Activated T-cell treated with anti-CD3 and anti-CD28 coated beads, Interleukin-2, amount 50 U/mL, for 24 hours (primary cell): ENCODE results near the gene ABR.
"Not testable (repeated sequence)": the region's sequence is repeated elsewhere in the genome, so short reads cannot be mapped to it uniquely, and the experiment has no call there.

Experiments used
- DNase-seq: peaks from one replicate; pipeline ENCODE4 v3.0.0-alpha.2; 2020
- H3K27ac Mint-ChIP-seq: 2 replicates; pipeline ENCODE4 v1.8.0; 2020; ENCODE audit warnings: mild to moderate bottlenecking, mixed read lengths
- H3K27me3 Mint-ChIP-seq: 2 replicates; pipeline ENCODE4 v1.8.0; 2020; ENCODE audit warnings: mixed read lengths
- H3K36me3 Mint-ChIP-seq: 2 replicates; pipeline ENCODE4 v1.8.0; 2020; ENCODE audit warnings: low read depth, mixed read lengths
- H3K4me1 Mint-ChIP-seq: 2 replicates; pipeline ENCODE4 v1.8.0; 2020; ENCODE audit warnings: low read depth, mixed read lengths
- H3K4me3 Mint-ChIP-seq: 2 replicates; pipeline ENCODE4 v1.8.0; 2020; ENCODE audit warnings: mild to moderate bottlenecking, moderate library complexity, mixed read lengths
- H3K9me3 Mint-ChIP-seq: 2 replicates; pipeline ENCODE4 v1.8.0; 2020; ENCODE audit warnings: mixed read lengths

Gene ABR

DNA sequence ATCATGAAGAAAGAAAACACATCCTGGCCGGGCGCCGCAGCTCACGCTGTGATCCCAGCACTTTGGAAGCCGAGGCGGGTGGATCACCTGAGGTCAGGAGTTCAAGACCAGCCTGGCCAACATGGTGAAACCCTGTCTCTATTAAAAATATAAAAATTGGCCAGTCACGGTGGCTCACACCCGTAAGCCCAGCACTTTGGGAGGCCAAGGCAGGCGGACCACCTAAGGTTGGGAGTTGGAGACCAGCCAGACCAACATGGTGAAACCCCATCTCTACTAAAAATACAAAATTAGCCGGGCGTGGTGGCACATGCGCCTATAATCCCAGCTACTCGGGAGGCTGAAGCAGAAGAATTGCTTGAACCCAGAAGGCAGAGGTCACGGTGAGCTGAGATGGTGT, 207.9 kb downstream of the ABR start:
- peaks cover 68% of the 10 kb centered on the region for H3K27me3 Mint-ChIP-seq
- not testable (repeated sequence) for H3K27ac Mint-ChIP-seq, H3K4me3 Mint-ChIP-seq, H3K36me3 Mint-ChIP-seq, H3K4me1 Mint-ChIP-seq, H3K9me3 Mint-ChIP-seq, DNase-seq

DNA sequence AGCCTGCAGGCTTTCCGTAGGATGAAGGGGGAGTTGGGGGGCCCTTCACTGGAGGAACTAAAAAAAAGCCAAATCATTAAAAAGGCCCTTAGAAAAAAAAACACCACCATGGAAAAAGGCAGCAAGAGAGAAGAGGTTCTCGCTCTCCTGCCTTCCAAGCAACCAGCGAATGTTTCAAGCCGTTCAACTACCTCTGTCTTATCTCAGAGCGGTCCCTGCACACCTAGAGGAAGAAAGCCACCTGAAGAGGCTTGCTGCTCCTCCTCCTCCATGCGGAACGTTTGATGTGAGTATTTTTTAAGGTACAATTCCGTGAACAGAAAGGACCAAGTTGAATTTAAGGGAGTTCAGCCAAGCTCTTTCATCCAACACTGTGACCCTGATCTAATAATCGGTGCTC, 209.4 kb downstream of the ABR start:
- no peaks in the 10 kb centered on the region for H3K36me3 Mint-ChIP-seq
- peaks cover 4% of the 10 kb centered on the region for H3K4me1 Mint-ChIP-seq
- H3K9me3 Mint-ChIP-seq, result no peaks in the 10 kb centered on the region
- no peak overlapping the region for H3K4me3 Mint-ChIP-seq
- peaks cover 62% of the 10 kb centered on the region for H3K27me3 Mint-ChIP-seq
- no peak overlapping the region for H3K27ac Mint-ChIP-seq
- DNase-seq, result no peak

DNA sequence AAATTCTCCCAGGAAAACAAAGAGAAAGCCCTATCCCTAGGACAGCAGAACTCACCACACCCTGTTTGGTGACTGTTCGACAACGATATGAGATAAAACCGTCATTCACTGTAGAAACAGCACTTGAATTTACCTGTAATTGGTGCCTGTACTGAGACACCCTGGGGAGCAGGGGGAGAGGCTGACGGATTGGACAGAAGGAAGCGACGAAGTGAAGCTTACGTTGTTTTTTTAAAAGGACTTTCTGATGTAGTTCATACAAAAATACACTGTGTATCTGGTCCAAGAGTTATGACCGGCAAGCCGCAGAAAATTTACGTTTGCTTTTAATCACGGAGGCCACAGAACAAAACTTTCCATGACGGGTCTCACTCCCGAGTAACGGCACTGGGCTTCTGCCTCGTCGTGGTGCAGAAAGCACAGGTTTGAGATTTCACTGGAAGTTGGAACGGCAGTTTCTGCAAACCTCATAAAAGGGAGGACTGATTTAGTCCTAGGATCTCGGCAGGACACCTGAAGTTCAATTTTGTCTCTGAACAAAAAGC, 209.9 kb downstream of the ABR start:
- Mint-ChIP-seq H3K36me3 (no peaks in the 10 kb centered on the region), H3K27me3 (peaks cover 62% of the 10 kb centered on the region), H3K4me1 (peaks cover 4% of the 10 kb centered on the region), H3K27ac (no peak overlapping the region), H3K9me3 (no peaks in the 10 kb centered on the region), H3K4me3 (no peak overlapping the region)
- no peak for DNase-seq

DNA sequence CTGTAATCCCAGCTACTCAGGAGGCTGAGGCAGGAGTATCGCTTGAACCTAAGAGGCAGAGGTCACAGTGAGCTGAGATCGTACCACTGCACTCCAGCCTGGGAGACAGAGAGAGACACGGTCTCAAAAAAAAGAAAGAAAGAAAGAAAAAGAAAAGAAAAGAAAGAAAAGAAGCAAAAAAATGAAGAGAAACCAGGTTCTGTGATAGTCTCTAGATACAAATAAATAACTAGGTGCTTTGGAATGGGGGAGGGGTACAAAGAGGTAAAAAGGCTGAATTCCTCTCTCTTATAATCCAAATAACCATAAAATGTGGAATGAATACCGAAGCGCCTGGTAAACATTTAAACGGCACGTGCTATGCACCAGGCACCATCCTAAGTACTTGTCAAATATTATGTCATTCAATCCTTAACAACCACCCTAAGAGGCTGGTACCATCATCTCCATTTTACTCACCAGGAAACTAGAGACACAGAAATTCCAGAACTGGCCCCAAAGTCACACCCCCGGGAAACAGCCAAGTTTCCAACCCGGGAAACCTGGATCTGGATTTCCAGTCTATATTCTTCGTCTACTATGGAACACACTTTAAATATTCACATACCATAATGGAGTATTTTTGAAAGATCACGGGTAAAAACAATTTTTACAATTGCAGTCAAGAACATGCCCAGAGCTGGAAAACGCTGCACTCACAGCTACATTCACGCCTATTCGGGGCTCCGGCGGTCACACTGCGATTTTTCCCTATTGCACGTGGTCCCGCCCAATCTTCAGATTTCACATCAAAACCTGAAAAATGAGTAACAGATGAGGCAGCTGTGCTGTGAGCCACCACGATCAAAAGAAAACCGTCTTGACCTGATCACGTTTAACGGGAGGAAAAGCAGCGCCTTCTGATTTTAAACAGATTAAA, 210.7 kb downstream of the ABR start:
- H3K27me3 Mint-ChIP-seq, result peaks cover 64% of the 10 kb centered on the region
- no peak for DNase-seq
- peaks cover 4% of the 10 kb centered on the region for H3K4me1 Mint-ChIP-seq
- no peak overlapping the region for H3K4me3 Mint-ChIP-seq
- H3K9me3 Mint-ChIP-seq, result no peaks in the 10 kb centered on the region
- no peaks in the 10 kb centered on the region for H3K36me3 Mint-ChIP-seq
- no peak overlapping the region for H3K27ac Mint-ChIP-seq

DNA sequence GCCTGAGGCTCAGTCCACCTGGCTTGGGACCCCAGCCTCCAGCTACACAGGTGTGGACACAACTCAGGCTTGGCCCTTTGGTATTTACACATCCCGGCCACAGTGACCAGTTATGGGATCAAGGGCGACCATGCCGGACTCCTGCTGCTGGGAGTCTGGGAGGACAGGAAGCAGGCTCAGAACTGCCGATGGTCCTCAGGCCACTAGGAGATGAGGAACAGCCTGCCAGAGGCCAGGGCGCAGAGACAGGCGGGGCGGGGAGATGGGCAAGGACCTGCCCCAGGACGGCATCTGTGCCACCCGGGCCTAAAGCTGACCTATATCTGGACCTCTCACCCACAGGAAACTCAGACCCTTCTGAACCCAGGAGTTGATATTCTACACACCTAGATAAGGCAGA, 212.7 kb downstream of the ABR start:
- Mint-ChIP-seq H3K4me1 (peaks cover 4% of the 10 kb centered on the region), H3K4me3 (no peak overlapping the region), H3K27me3 (peaks cover 65% of the 10 kb centered on the region)

DNA sequence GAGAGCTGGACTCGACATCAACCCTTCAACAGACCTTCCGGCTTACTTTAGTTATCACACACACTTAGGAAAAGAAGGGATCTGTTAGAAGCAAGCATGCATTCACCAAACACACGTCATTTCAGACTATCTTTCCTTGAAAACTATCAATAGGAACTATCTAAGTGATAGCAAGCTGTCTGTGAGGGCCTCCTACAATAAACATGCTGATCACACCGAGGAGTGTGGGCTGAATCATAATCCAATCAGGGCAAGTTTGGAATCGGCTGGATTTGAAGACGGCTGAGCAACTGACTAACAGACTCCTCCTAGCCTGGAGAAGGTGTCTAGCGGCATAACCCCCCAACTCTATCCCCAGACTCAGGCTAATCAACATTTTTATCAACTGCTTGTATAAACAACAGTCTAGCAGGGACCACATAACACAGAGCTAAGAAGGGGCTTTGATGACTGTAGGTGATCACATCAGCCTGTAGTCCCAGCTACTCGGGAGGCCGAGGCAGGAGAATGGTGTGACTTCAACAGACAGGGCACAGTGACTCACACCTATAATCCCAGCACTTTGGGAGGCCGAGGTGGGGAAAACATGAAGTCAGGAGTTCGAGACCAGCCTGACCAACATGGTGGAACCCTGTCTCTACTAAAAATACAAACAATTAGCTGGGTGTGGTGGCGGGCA, 214.3 kb downstream of the ABR start:
- Mint-ChIP-seq H3K36me3 (no peaks in the 10 kb centered on the region), H3K4me1 (peaks cover 4% of the 10 kb centered on the region), H3K9me3 (no peaks in the 10 kb centered on the region), H3K27me3 (peaks cover 67% of the 10 kb centered on the region), H3K4me3 (no peak overlapping the region), H3K27ac (no peak overlapping the region)
- DNase-seq, result no peak

More for the DNA sequence above, 212.7 kb downstream of the ABR start:
- DNase-seq, result no peak
- H3K36me3 Mint-ChIP-seq, result no peaks in the 10 kb centered on the region
- no peak overlapping the region for H3K27ac Mint-ChIP-seq
- H3K9me3 Mint-ChIP-seq, result no peaks in the 10 kb centered on the region

DNA sequence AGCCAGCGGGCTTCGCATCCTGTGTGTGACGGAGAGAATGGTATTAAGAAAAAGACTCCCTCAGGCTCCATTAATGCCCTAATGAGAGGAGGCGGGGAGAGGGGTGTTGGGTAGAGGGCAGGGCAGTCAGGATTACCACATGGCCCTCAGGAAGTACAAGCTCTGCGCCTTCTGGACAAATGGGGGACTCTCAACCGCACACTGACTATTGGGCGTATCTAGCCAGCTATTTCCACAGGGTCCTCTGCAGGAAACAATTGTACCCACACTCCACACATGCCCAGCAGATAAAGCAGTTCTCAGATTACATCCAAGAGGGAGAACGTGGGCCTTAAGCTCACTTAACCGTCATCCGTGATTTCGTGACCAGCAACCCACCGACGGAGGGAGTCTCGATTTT, 214.9 kb downstream of the ABR start:
- Mint-ChIP-seq H3K27me3 (peaks cover 62% of the 10 kb centered on the region), H3K4me1 (peaks cover 4% of the 10 kb centered on the region), H3K36me3 (no peaks in the 10 kb centered on the region), H3K27ac (no peak overlapping the region), H3K9me3 (no peaks in the 10 kb centered on the region), H3K4me3 (no peak overlapping the region)
- no peak for DNase-seq

DNA sequence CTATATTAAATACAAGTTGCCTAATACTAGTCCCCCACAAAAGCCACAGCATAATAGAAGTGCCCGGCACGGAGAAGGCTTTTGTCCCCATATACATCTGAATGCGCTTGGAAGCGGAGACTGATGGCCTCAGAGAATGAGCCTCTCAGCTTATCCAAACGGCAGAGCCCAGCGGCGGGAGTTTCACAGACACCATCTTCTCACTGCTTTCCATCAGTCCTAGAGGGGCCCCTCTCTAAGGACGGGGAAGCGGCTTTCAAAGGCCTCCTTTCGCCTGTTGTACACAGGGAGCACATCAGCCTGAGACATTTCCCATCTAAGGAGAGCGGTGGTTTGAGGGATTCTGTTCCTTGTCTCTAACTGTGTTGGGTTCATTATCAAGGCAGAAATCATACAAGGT, 217.1 kb downstream of the ABR start:
- no peaks in the 10 kb centered on the region for H3K9me3 Mint-ChIP-seq

DNA sequence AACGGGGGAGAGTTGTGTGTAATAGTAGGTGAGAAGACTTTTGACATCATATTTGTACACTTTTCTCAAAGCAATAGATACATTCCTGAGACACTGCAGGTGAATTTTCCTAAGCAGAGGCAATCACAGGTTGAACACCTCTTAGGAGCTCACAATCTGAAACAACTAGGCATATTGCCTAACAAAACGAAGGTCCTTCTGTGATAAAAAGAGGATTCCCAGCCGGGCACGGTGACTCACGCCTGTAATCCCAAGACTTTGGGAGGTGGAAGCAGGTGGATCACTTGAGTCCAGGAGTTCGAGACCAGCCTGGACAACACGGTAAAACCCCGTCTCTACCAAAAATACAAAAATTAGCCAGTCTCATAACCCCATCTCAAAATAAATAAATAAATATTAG, 217.6 kb downstream of the ABR start:
- Mint-ChIP-seq H3K27me3 (peaks cover 41% of the 10 kb centered on the region), H3K4me3 (no peak overlapping the region), H3K4me1 (no peaks in the 10 kb centered on the region), H3K27ac (no peak overlapping the region), H3K9me3 (no peaks in the 10 kb centered on the region), H3K36me3 (no peaks in the 10 kb centered on the region)
- DNase-seq, result no peak

More for the DNA sequence above, 217.1 kb downstream of the ABR start:
- no peaks in the 10 kb centered on the region for H3K4me1 Mint-ChIP-seq
- no peaks in the 10 kb centered on the region for H3K36me3 Mint-ChIP-seq
- DNase-seq, result no peak
- H3K4me3 Mint-ChIP-seq, result no peak overlapping the region
- no peak overlapping the region for H3K27ac Mint-ChIP-seq
- H3K27me3 Mint-ChIP-seq, result peaks cover 45% of the 10 kb centered on the region

DNA sequence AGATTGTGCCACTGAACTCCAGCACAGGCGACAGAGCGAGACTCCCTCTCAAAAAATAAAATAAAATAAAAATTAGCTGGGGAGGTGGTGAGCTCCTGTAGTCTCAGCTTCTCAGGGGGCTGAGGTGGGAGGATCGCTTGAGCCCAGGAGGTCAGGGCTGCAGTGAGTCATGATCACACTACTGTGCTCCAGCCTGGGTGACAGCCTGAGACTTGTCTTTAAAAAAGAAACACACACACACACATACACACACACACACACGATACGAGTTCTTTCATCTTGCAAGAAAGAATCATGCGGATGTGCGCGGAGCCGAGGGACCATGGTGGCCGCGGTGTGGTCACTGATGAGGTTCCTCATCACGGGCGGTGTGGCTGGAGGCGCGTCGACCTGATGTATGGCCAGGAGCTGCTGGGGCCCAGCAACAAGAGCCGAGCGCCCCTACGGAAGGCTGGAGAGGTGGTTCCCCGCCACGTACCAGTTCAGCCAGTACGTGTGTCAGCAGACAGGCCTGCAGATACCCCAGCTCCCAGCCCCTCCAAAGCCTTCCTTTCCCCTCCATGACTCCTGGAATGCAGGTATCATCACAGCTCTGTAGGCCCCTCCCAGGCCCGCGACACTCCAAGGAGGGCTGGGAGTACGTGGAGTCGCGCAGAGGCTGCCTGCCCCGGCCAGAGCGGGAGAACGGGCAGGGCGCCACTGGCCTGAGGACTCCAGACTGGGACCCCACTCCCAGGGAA, 220.9 kb downstream of the ABR start:
- H3K9me3 Mint-ChIP-seq, result no peaks in the 10 kb centered on the region

DNA sequence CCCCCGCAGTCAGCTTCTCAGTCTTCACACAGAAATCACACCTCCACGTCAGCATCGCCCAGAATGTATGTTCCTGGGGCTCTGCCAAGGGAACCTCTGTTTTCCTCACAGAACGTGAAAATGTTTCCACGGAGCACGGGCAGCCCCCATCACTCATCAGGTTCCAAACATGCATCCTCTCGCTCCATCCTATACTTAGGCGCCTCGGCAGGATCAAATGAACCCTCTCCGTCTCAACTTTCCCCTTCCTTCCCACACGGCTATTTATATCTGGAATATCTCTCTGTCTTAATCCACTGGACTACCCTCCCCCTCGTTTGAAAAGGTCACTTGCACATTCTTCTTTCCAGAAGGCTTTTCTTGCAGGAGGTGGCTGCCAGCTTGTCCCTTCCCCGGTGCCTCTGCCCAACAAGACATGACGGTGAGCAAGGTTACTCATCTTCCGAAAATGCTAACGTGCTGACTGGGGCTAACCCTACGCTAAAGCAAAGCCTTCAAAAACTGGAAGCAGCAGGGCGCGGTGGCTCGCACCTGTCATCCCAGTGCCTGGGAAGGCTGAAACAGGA, 221.8 kb downstream of the ABR start:
- peaks cover 26% of the 10 kb centered on the region for H3K27me3 Mint-ChIP-seq
- H3K27ac Mint-ChIP-seq, result no peak overlapping the region
- H3K4me3 Mint-ChIP-seq, result no peak overlapping the region
- DNase-seq, result no peak
- H3K4me1 Mint-ChIP-seq, result no peaks in the 10 kb centered on the region
- no peaks in the 10 kb centered on the region for H3K36me3 Mint-ChIP-seq
- H3K9me3 Mint-ChIP-seq, result no peaks in the 10 kb centered on the region

More for the DNA sequence above, 220.9 kb downstream of the ABR start:
- no peak for DNase-seq
- Mint-ChIP-seq H3K27me3 (peaks cover 25% of the 10 kb centered on the region), H3K36me3 (no peaks in the 10 kb centered on the region), H3K4me1 (no peaks in the 10 kb centered on the region), H3K27ac (no peak overlapping the region), H3K4me3 (no peak overlapping the region)

DNA sequence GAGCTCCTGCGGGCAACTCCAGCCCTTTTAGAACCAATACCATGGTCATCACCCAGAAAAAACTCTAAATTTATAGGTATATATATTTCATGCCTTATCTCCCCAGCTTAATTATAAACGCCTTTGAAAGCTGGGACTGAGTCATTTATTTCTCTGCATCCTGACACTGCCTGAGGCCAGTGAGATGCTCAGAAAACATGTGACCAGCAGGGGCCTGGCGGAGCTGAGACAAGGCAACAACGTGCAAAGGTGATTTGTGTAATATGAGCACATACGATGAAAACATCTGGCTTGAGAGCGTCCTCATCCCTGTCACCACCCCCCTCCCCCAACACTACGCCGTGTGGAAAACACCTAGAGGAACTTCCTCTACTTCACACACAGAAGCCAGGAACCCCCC, 222.9 kb downstream of the ABR start:
- H3K27ac Mint-ChIP-seq, result no peak overlapping the region
- H3K4me3 Mint-ChIP-seq, result no peak overlapping the region

DNA sequence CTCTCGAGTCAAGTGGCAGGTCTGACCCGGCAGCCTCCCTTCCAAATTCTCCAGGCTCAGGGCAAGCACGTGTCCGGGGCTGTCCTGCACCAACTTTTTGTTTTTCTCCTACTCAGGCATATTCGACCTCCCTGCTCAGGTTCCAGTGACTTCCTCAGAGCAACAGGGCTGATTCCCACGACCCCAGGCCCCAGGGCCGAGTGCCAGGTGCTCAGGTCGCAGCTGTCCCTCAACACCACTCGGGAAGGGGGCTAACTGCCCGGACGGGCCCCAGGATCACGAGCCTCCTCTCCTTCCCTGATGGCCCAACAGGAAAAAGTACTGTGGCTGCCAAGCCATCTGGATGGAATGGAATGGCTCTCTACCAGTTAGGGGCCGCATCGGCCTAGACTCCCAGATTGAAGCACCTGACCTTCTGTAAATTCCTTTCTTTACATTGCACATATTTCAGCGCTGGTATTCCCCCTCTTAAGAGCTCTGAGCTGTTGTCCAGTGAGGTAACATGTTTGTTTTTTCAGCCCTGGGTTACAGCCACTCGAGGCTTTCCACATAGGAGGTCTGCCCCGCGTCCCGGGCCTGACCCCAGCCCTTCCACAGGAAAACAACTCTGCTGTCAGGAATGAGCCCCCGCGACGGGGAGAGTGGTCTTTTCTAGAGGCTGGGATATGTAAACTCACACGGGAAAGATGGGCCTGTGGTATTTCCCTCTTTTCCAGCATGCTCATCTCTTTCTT, 225.2 kb downstream of the ABR start:
- Mint-ChIP-seq H3K4me3 (no peak overlapping the region), H3K27ac (no peak overlapping the region), H3K36me3 (no peaks in the 10 kb centered on the region), H3K9me3 (no peaks in the 10 kb centered on the region), H3K4me1 (peaks cover 1% of the 10 kb centered on the region), H3K27me3 (peaks cover 28% of the 10 kb centered on the region)
- DNase-seq, result no peak

More for the DNA sequence above, 222.9 kb downstream of the ABR start:
- no peak for DNase-seq
- no peaks in the 10 kb centered on the region for H3K36me3 Mint-ChIP-seq
- no peaks in the 10 kb centered on the region for H3K4me1 Mint-ChIP-seq
- peaks cover 19% of the 10 kb centered on the region for H3K27me3 Mint-ChIP-seq
- no peaks in the 10 kb centered on the region for H3K9me3 Mint-ChIP-seq

DNA sequence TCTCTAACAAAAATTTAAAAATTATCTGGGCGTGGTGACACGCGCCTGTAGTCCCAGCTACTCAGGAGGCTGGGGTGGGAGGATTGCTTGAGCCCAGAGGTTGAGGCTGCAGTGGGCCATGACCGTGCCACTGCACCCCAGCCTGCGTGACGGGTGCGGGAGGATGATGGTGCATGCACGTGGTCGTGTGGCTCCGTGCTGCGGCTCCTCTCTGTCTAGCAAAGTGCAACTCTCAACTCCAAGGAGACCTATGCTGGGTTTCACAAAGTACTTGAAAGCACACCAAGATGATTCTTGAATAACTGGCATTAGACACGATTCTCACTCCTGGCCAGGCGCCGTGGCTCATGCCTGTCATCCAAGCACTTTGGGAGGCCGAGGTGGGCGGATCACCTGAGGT, 226.0 kb downstream of the ABR start:
- DNase-seq, result no peak

More for the DNA sequence above, 226.0 kb downstream of the ABR start:
- Mint-ChIP-seq H3K9me3 (no peaks in the 10 kb centered on the region), H3K36me3 (no peaks in the 10 kb centered on the region), H3K4me1 (peaks cover 1% of the 10 kb centered on the region), H3K4me3 (no peak overlapping the region), H3K27me3 (peaks cover 28% of the 10 kb centered on the region), H3K27ac (no peak overlapping the region)
